HG03342 (cell line): ENCODE measurements around the gene HOXA11.

Experiments
- ATAC-seq: cut with Tn5 transposase; IDR thresholded peaks from one replicate; pipeline ENCODE4 v1.9.1; 2021; ENCODE audit warnings: mild to moderate bottlenecking, moderate library complexity; ENCODE audit not compliant: unreplicated experiment

The HOXA11 gene

GRCh38 chr7:27185013-27185853 is at the start of gene HOXA11:
HOXA11 (minus strand) TSS chr7:27185232; CDS start chr7:27185144, 88 bp downstream.
- ATAC-seq: no peak

- no peak for ATAC-seq
Measured at GRCh38 chr7:27229448-27229847, 44.4 kb upstream of the HOXA11 start.

- no peak for ATAC-seq
Measured at GRCh38 chr7:27224983-27225934, 40.2 kb upstream of the HOXA11 start.

- no peak for ATAC-seq
Measured at GRCh38 chr7:27223941-27224575, 39.0 kb upstream of the HOXA11 start.

DNA sequence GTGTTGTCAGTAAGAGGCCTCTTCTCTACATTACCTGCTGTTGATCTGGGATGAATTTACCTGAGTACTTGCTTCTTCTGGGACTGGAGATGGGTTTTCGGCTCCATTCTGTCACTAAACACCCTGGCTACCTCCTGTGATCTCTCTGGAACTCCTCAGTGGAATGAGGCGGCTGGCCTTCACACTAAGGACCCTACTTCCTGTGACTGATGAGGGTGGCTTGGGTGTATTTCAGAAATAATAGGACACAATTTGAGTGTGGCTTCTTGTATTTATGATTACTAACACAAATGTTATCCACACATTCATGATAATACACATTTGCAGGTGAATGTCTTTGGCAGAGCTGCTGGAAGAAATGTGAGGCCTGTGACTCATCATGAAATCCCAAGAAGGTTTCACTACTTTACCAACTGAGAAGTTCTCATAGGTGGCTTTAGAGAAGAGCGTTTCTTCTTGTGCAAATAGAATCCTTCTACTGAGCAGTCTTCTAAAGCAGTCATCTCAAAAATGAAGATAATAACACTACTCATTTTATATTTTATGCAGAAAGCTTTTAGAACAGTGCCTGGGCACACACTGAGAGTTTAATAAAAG is 36.3 kb upstream of the HOXA11 start:
- ATAC-seq: no peak

- no peak for ATAC-seq
Measured at GRCh38 chr7:27220440-27220955, 35.5 kb upstream of the HOXA11 start.

DNA sequence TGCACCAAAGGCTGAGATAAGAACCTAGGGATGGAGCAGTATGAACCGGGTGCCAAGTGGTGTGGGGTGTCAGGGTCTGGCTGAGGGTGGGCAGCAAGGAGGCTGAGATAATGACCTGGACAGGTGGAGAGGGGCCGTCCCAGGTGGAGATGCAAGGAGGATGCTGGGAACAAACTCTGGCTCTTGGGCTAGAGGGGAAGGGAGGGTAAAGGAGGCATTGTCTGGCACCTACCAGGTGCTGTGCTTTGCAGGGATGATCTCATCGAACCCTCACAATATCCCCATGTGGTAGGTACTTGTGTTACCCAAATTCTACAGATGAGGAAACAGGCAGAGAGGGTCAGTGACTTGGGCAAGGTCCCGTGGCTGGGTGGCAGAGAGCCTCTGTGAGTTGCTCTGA is 34.8 kb upstream of the HOXA11 start:
- no peak for ATAC-seq

GRCh38 chr7:27217951-27218350 is 32.9 kb upstream of the HOXA11 start:
- no peak for ATAC-seq

DNA sequence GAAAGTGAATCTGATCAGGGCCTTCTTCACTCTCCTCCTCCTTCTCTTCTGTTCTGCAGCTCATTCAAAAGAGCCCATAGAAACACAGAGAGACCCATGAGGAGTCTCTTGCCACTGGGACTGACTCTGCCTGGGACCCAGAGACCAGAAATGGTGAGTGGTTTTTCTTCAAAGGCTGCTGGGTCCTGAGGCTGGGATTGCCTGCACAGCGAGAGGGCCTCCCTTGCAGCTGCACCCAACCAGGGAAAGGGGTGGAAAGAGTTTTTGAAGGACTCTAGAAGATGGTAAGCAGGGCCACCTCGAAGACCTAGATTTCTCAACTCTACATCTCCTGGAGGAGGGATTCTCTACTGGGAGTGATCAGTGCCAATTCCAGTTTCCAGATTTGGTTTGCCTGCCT is 30.3 kb upstream of the HOXA11 start:
- ATAC-seq: no peak

- ATAC-seq: no peak
Measured at GRCh38 chr7:27214239-27214950, 29.4 kb upstream of the HOXA11 start.

DNA sequence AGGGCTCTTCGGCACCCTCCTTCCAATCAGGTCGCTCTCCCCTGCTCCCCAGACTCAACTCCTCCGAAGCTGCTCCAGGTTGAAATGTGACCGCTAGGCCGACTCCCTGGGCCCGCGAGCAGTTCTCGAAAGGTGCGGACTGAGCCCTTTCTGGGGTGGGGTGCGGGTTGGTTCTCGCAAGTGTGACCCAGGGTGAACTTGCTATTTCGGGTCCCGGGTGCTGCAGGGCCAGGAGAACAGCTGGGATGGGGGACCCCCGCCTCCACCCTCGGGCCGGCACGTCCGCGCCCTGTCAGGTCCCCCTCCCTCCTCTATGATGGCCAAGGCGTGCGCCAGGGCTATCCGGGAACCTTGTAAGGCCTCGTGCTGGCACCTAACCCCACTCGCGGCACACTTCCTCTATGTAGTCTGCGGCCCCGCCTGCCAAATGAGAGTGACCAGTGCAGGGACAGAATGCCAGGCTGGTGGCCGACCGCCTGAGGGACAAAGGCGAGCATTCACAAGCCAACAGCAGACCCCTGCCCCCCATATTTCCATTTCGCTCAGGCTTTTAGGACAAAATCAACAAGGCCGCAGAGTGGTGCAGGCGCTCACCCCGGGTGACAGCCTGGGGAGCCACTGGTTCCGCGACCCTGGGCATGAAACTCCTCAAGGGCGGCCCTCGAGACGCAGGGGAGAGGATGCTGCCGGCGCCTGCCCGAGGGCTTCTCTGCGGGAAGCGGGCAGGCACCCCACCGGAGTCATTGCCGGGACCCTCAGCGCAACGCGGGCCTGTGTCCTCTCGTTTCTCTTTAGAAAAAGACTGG is 28.6 kb upstream of the HOXA11 start:
- ATAC-seq: no peak

- no peak for ATAC-seq
Measured at GRCh38 chr7:27212497-27213432, 27.7 kb upstream of the HOXA11 start.

- no peak for ATAC-seq
Measured at GRCh38 chr7:27211764-27212204, 26.8 kb upstream of the HOXA11 start.

DNA sequence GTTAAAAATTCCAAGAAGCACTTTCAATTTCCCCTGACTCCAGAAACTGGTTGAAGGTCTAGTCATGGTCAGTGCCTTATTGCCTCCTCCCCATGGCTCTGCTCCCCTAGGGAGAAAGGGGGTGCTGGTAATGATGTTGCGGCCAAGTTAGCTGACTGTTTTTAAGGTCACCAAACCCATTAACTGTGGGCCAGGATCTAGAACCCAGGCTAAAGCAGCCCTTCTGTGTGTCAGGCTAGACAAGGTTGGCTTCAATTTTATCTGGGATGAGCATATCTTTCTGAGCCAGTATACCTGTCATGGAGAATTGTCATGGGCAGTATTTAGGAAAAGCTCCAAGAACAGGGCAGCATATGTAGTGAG is 26.0 kb upstream of the HOXA11 start:
- no peak for ATAC-seq

DNA sequence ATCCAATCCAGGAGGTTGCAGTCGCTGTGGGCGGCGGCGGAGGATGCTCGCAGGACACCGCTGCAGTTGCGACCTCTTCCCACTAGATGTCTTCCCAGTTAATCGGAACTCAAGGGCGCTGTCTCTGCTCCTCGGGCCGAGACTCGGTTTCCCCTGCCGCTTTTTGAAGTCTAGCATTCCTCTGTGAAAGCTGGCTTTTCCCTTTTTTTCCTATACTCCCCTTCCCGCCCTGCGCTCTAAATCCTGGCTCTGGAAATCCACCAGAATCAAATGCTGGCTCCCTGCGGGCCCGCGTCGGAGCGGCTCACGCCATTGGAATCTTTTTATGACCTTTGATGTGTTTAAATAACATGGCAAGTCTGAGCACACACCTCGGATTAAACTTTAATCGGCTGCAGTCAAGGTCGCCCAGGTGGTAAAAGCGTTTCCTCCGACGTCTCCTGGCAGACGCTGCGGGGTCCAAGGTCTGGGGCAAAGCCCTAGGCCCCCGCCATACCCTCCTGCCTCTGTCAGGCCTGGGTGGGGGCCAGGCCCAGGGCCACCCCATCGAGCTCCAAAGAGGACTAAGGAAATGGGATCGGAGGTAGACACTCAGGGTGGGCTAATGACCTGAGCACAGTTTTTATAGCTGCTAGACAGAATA is 25.5 kb upstream of the HOXA11 start:
- peak; percentile 49 for ATAC-seq

DNA sequence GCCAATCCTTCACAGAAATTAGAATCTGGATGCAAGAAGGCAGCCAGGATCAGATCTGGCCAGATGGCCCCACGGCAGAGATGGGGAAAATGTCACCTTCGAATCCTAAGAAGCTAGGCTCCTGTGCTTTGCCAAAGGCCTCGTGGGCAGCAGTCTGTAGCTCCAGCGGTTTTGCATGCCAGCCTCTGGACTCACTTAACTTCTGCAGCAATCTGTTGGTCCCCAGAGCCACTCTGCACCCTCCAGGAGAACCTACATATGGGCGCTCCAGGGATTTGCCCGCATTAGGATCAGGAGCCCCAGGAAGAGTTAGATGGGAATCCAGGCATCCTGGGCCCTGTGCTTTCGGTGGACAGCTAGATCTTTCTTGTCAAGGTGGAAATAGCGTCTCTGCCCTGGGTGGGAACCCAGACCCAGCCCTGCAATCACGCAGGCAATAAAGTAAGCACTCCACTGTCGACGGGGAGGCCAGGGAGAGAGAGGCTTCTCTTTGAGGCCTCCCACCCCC is 25.0 kb upstream of the HOXA11 start:
- ATAC-seq: no peak

DNA sequence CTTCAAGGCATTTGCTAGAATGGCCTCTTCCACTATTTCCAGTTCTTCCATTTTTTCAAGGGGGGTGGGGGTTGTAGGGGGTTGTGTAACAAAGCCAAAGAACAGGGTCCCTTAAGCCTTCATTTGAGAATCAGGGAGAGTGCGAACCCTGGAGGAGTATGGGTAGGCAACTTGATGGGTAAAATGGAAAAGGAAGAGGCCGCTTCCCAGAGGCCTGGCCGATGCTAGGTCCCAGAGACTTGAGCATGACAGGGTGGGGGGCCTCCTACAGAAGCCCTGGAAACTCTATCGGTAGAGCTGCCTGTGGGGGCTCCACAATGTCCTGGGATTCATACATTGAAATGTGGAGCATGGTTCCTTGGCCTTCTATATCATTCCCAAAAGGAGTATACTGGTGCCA is 24.0 kb upstream of the HOXA11 start:
- no peak for ATAC-seq
